ENCODE measurements around the gene CAMK1D. TPM values are rescaled to one million over a fixed set of nuclear protein-coding genes. Genes with fewer than 3 reads are reported as not detected.

Gene CAMK1D
- total RNA-seq, 4 donors from 2014 or later = 29.7 to 36.7 (median 33.3) TPM

- WGBS, 2 donors = 69% methylated on average over 7 of the region's 7 CpGs
- intact Hi-C loops (cut with DNase I; ENCODE audit: low total_unique reads) = no loop called here
- peak in 1 of 2 donors; percentile 74 for DNase-seq (ENCODE audit: low spot score in 2 of 2)
These were observed 150.0 kb downstream of the CAMK1D start for GRCh38 chr10:12499076-12499986.

GRCh38 chr10:12500381-12501303 is 151.3 kb downstream of the CAMK1D start:
- intact Hi-C loops (cut with DNase I; ENCODE audit: low total_unique reads) = no loop called here
- H3K4me3 ChIP-seq (ENCODE audit: low read depth, poor library complexity, severe bottlenecking) = no peak overlapping the region
- 35 to 47% methylated on average over 7 of the region's 7 CpGs for WGBS, 2 donors
- DNase-seq (ENCODE audit: low spot score in 2 of 2) = peak in 1 of 2 donors; percentile 48
- TF ChIP-seq CTCF (IDR thresholded peaks at IDR 0.05) (no peak), POLR2A (IDR thresholded peaks at IDR 0.05) (no peak)

More at GRCh38 chr10:12499076-12499986, 150.0 kb downstream of the CAMK1D start:
- TF ChIP-seq POLR2A (IDR thresholded peaks at IDR 0.05) (no peak), CTCF (IDR thresholded peaks at IDR 0.05) (no peak)
- H3K4me3 ChIP-seq (ENCODE audit: low read depth, poor library complexity, severe bottlenecking) = no peak overlapping the region

GRCh38 chr10:12501324-12501723 is 152.0 kb downstream of the CAMK1D start:
- H3K4me3 ChIP-seq (ENCODE audit: low read depth, poor library complexity, severe bottlenecking) = no peak overlapping the region
- intact Hi-C loops (cut with DNase I; ENCODE audit: low total_unique reads) = no loop called here
- TF ChIP-seq CTCF (IDR thresholded peaks at IDR 0.05) (no peak), POLR2A (IDR thresholded peaks at IDR 0.05) (no peak)
- WGBS, 2 donors = 64 to 69% methylated on average over 12 of the region's 12 CpGs
- DNase-seq (ENCODE audit: low spot score in 2 of 2) = peak in 1 of 2 donors; percentile 34

- intact Hi-C loops (cut with DNase I; ENCODE audit: low total_unique reads) = no loop called here
- TF ChIP-seq CTCF (IDR thresholded peaks at IDR 0.05) (no peak), POLR2A (IDR thresholded peaks at IDR 0.05) (no peak)
- 68 to 75% methylated on average over 12 to 16 of the region's 16 CpGs for WGBS, 2 donors
- H3K4me3 ChIP-seq (ENCODE audit: low read depth, poor library complexity, severe bottlenecking) = no peak overlapping the region
- DNase-seq (ENCODE audit: low spot score in 2 of 2) = peak in 1 of 2 donors; percentile 75
These were observed 152.6 kb downstream of the CAMK1D start for GRCh38 chr10:12501841-12502525.

GRCh38 chr10:12502526-12503274 is 153.4 kb downstream of the CAMK1D start:
- no peak overlapping the region for H3K4me3 ChIP-seq (ENCODE audit: low read depth, poor library complexity, severe bottlenecking)
- no peak for TF ChIP-seq POLR2A (IDR thresholded peaks at IDR 0.05)
- no peak for TF ChIP-seq CTCF (IDR thresholded peaks at IDR 0.05)
- DNase-seq (ENCODE audit: low spot score in 2 of 2) = peak in 1 of 2 donors; percentile 82
- 86 to 91% methylated on average over 19 of the region's 19 CpGs for WGBS, 2 donors
- intact Hi-C loops (cut with DNase I; ENCODE audit: low total_unique reads) = no loop called here
